ENCODE measurements around the gene FGG.

The FGG gene

GRCh38 chr4:154593868-154594267 is 18.6 kb downstream of the FGG start:
- Histone ChIP-seq H3K4me3 (ENCODE audit: low read depth, low read length) (no peak overlapping the region), H3K9me3 (ENCODE audit: control insufficient read depth, insufficient read depth, low read length) (no peaks in the 10 kb centered on the region), H3K36me3 (ENCODE audit: control insufficient read depth, insufficient read depth, low read length) (no peaks in the 10 kb centered on the region), H3K9ac (ENCODE audit: low read depth, low read length) (no peak overlapping the region), H3K4me1 (ENCODE audit: control insufficient read depth, insufficient read depth, low read length) (no peaks in the 10 kb centered on the region), H3K27me3 (ENCODE audit: control insufficient read depth, insufficient read depth, low read length) (no peaks in the 10 kb centered on the region)

- no peaks in the 10 kb centered on the region for H3K27me3 ChIP-seq (ENCODE audit: control insufficient read depth, insufficient read depth, low read length)
- H3K4me1 ChIP-seq (ENCODE audit: control insufficient read depth, insufficient read depth, low read length), result no peaks in the 10 kb centered on the region
- H3K36me3 ChIP-seq (ENCODE audit: control insufficient read depth, insufficient read depth, low read length), result no peaks in the 10 kb centered on the region
- H3K9me3 ChIP-seq (ENCODE audit: control insufficient read depth, insufficient read depth, low read length), result no peaks in the 10 kb centered on the region
- H3K9ac ChIP-seq (ENCODE audit: low read depth, low read length), result no peak overlapping the region
- no peak overlapping the region for H3K4me3 ChIP-seq (ENCODE audit: low read depth, low read length)
These were observed 20.6 kb downstream of the FGG start for GRCh38 chr4:154591890-154592289.

- Histone ChIP-seq H3K27me3 (ENCODE audit: control insufficient read depth, insufficient read depth, low read length) (no peaks in the 10 kb centered on the region), H3K4me1 (ENCODE audit: control insufficient read depth, insufficient read depth, low read length) (no peaks in the 10 kb centered on the region), H3K36me3 (ENCODE audit: control insufficient read depth, insufficient read depth, low read length) (no peaks in the 10 kb centered on the region), H3K4me3 (ENCODE audit: low read depth, low read length) (no peak within 1 kb of the TSS), H3K9ac (ENCODE audit: low read depth, low read length) (no peak within 1 kb of the TSS), H3K9me3 (ENCODE audit: control insufficient read depth, insufficient read depth, low read length) (no peaks in the 10 kb centered on the region)
These were observed 22.0 kb downstream of the FGG start, which contains the start of gene FGA for GRCh38 chr4:154590329-154591006. TSS of gene FGA (minus strand) at chr4:154590742. CDS start at chr4:154590687, 55 bp downstream.

GRCh38 chr4:154589296-154590197 is 22.9 kb downstream of the FGG start:
- H3K4me3 ChIP-seq (ENCODE audit: low read depth, low read length), result no peak overlapping the region
- H3K36me3 ChIP-seq (ENCODE audit: control insufficient read depth, insufficient read depth, low read length), result no peaks in the 10 kb centered on the region
- H3K4me1 ChIP-seq (ENCODE audit: control insufficient read depth, insufficient read depth, low read length), result no peaks in the 10 kb centered on the region
- H3K27me3 ChIP-seq (ENCODE audit: control insufficient read depth, insufficient read depth, low read length), result no peaks in the 10 kb centered on the region
- H3K9ac ChIP-seq (ENCODE audit: low read depth, low read length), result no peak overlapping the region
- H3K9me3 ChIP-seq (ENCODE audit: control insufficient read depth, insufficient read depth, low read length), result no peaks in the 10 kb centered on the region

- no peaks in the 10 kb centered on the region for H3K9me3 ChIP-seq (ENCODE audit: control insufficient read depth, insufficient read depth, low read length)
- no peaks in the 10 kb centered on the region for H3K4me1 ChIP-seq (ENCODE audit: control insufficient read depth, insufficient read depth, low read length)
- no peaks in the 10 kb centered on the region for H3K27me3 ChIP-seq (ENCODE audit: control insufficient read depth, insufficient read depth, low read length)
- no peak overlapping the region for H3K4me3 ChIP-seq (ENCODE audit: low read depth, low read length)
- H3K9ac ChIP-seq (ENCODE audit: low read depth, low read length), result no peak overlapping the region
- no peaks in the 10 kb centered on the region for H3K36me3 ChIP-seq (ENCODE audit: control insufficient read depth, insufficient read depth, low read length)
These were observed 24.3 kb downstream of the FGG start for GRCh38 chr4:154588198-154588597.

- Histone ChIP-seq H3K27me3 (ENCODE audit: control insufficient read depth, insufficient read depth, low read length) (no peaks in the 10 kb centered on the region), H3K4me3 (ENCODE audit: low read depth, low read length) (no peak overlapping the region), H3K4me1 (ENCODE audit: control insufficient read depth, insufficient read depth, low read length) (no peaks in the 10 kb centered on the region), H3K9ac (ENCODE audit: low read depth, low read length) (no peak overlapping the region), H3K9me3 (ENCODE audit: control insufficient read depth, insufficient read depth, low read length) (no peaks in the 10 kb centered on the region), H3K36me3 (ENCODE audit: control insufficient read depth, insufficient read depth, low read length) (no peaks in the 10 kb centered on the region)
These were observed 26.0 kb downstream of the FGG start for GRCh38 chr4:154586296-154587033.

GRCh38 chr4:154585369-154586018 is 27.0 kb downstream of the FGG start:
- Histone ChIP-seq H3K9ac (ENCODE audit: low read depth, low read length) (no peak overlapping the region), H3K4me3 (ENCODE audit: low read depth, low read length) (no peak overlapping the region), H3K36me3 (ENCODE audit: control insufficient read depth, insufficient read depth, low read length) (no peaks in the 10 kb centered on the region), H3K9me3 (ENCODE audit: control insufficient read depth, insufficient read depth, low read length) (no peaks in the 10 kb centered on the region), H3K27me3 (ENCODE audit: control insufficient read depth, insufficient read depth, low read length) (no peaks in the 10 kb centered on the region), H3K4me1 (ENCODE audit: control insufficient read depth, insufficient read depth, low read length) (no peaks in the 10 kb centered on the region)

GRCh38 chr4:154584259-154584658 is 28.2 kb downstream of the FGG start:
- H3K9ac ChIP-seq (ENCODE audit: low read depth, low read length), result no peak overlapping the region
- H3K36me3 ChIP-seq (ENCODE audit: control insufficient read depth, insufficient read depth, low read length), result no peaks in the 10 kb centered on the region
- no peak overlapping the region for H3K4me3 ChIP-seq (ENCODE audit: low read depth, low read length)
- no peaks in the 10 kb centered on the region for H3K9me3 ChIP-seq (ENCODE audit: control insufficient read depth, insufficient read depth, low read length)
- H3K27me3 ChIP-seq (ENCODE audit: control insufficient read depth, insufficient read depth, low read length), result no peaks in the 10 kb centered on the region
- no peaks in the 10 kb centered on the region for H3K4me1 ChIP-seq (ENCODE audit: control insufficient read depth, insufficient read depth, low read length)

GRCh38 chr4:154583677-154584076 is 28.8 kb downstream of the FGG start:
- no peaks in the 10 kb centered on the region for H3K27me3 ChIP-seq (ENCODE audit: control insufficient read depth, insufficient read depth, low read length)
- no peaks in the 10 kb centered on the region for H3K36me3 ChIP-seq (ENCODE audit: control insufficient read depth, insufficient read depth, low read length)
- no peaks in the 10 kb centered on the region for H3K4me1 ChIP-seq (ENCODE audit: control insufficient read depth, insufficient read depth, low read length)
- no peak overlapping the region for H3K4me3 ChIP-seq (ENCODE audit: low read depth, low read length)
- H3K9me3 ChIP-seq (ENCODE audit: control insufficient read depth, insufficient read depth, low read length), result no peaks in the 10 kb centered on the region
- no peak overlapping the region for H3K9ac ChIP-seq (ENCODE audit: low read depth, low read length)

- Histone ChIP-seq H3K27me3 (ENCODE audit: control insufficient read depth, insufficient read depth, low read length) (no peaks in the 10 kb centered on the region), H3K9ac (ENCODE audit: low read depth, low read length) (no peak overlapping the region), H3K36me3 (ENCODE audit: control insufficient read depth, insufficient read depth, low read length) (no peaks in the 10 kb centered on the region), H3K4me1 (ENCODE audit: control insufficient read depth, insufficient read depth, low read length) (no peaks in the 10 kb centered on the region), H3K9me3 (ENCODE audit: control insufficient read depth, insufficient read depth, low read length) (no peaks in the 10 kb centered on the region), H3K4me3 (ENCODE audit: low read depth, low read length) (no peak overlapping the region)
These were observed 29.2 kb downstream of the FGG start for GRCh38 chr4:154583230-154583629.

- H3K27me3 ChIP-seq (ENCODE audit: control insufficient read depth, insufficient read depth, low read length), result no peaks in the 10 kb centered on the region
These were observed 29.7 kb downstream of the FGG start for GRCh38 chr4:154582723-154583122.

More at GRCh38 chr4:154582723-154583122, 29.7 kb downstream of the FGG start:
- Histone ChIP-seq H3K36me3 (ENCODE audit: control insufficient read depth, insufficient read depth, low read length) (no peaks in the 10 kb centered on the region), H3K4me1 (ENCODE audit: control insufficient read depth, insufficient read depth, low read length) (no peaks in the 10 kb centered on the region), H3K9ac (ENCODE audit: low read depth, low read length) (no peak overlapping the region), H3K9me3 (ENCODE audit: control insufficient read depth, insufficient read depth, low read length) (no peaks in the 10 kb centered on the region), H3K4me3 (ENCODE audit: low read depth, low read length) (no peak overlapping the region)
